ENCODE results near the gene CFAP97. TPM values are rescaled to one million over a fixed set of nuclear protein-coding genes. Genes with fewer than 3 reads are reported as not detected.

The CFAP97 gene
- total and polyA plus RNA-seq, 9 of the 15 experiments (the other 6 are each of a cell fraction or from before 2014, with no cell fraction given) = 17.3 to 57.8 (median 44.4) TPM

- TF ChIP-seq ZBTB33 (CRISPR knock-in tag; IDR thresholded peaks at IDR 0.05) = no peak
- no peak for TF ChIP-seq SMARCA5 (IDR thresholded peaks at IDR 0.05)
- TF ChIP-seq EZH2 (IDR thresholded peaks at IDR 0.05; ENCODE audit: borderline replicate concordance, low read depth, low read length) = no peak
- no peak for TF ChIP-seq RBM25 (IDR thresholded peaks at IDR 0.05; ENCODE audit: low read depth, low read length, severe bottlenecking)
- TF ChIP-seq SIX5 (IDR thresholded peaks at IDR 0.05; ENCODE audit: borderline replicate concordance in 1 of 2, insufficient read depth in 1 of 2, low read depth in 1 of 2, low read length in 2 of 2) = no peak
- TF ChIP-seq ZNF23 (CRISPR knock-in tag; IDR thresholded peaks at IDR 0.05) = no peak
- no peak for TF ChIP-seq BCOR (IDR thresholded peaks at IDR 0.05)
- TF ChIP-seq CTCF (IDR thresholded peaks at IDR 0.05 in 2 of 3, conservative IDR thresholded peaks at IDR 0.05 in 1 of 3; ENCODE audit: insufficient read depth in 2 of 3, low read depth in 1 of 3, low read length in 3 of 3) = peak; percentile 59 to 88 (median 71); a peak in 5 of 6 replicates
- TF ChIP-seq RBM14 (IDR thresholded peaks at IDR 0.05; ENCODE audit: borderline replicate concordance, insufficient read depth, low read depth, low read length) = no peak
- no peak for TF ChIP-seq TCFL5 (CRISPR knock-in tag; conservative IDR thresholded peaks at IDR 0.05)
- no peak for TF ChIP-seq RERE (CRISPR knock-in tag; IDR thresholded peaks at IDR 0.05; ENCODE audit: borderline replicate concordance)
- TF ChIP-seq NFIX (CRISPR knock-in tag; IDR thresholded peaks at IDR 0.05; ENCODE audit: low read depth) = no peak
- TF ChIP-seq KAT7 (CRISPR knock-in tag; IDR thresholded peaks at IDR 0.05; ENCODE audit: borderline replicate concordance) = no peak
- TF ChIP-seq BRD4 (IDR thresholded peaks at IDR 0.05) = no peak
- no peak for TF ChIP-seq CBX1 (IDR thresholded peaks at IDR 0.05; ENCODE audit: low read depth)
- no peak for TF ChIP-seq TFE3 (CRISPR knock-in tag; IDR thresholded peaks at IDR 0.05)
- TF ChIP-seq SMARCC2 (IDR thresholded peaks at IDR 0.05; ENCODE audit: low read depth) = no peak
These were observed 69.4 kb downstream of the CFAP97 start (continued) for GRCh38 chr4:185134307-185134869.
